ENCODE data around the gene CBY3. TPM values are rescaled to one million over a fixed set of nuclear protein-coding genes. Genes with fewer than 3 reads are reported as not detected.

The CBY3 gene
- total and polyA plus RNA-seq, 2 of the 8 experiments (the other 6 are each of a cell fraction or from before 2014, with no cell fraction given), result 0.39 TPM

DNA sequence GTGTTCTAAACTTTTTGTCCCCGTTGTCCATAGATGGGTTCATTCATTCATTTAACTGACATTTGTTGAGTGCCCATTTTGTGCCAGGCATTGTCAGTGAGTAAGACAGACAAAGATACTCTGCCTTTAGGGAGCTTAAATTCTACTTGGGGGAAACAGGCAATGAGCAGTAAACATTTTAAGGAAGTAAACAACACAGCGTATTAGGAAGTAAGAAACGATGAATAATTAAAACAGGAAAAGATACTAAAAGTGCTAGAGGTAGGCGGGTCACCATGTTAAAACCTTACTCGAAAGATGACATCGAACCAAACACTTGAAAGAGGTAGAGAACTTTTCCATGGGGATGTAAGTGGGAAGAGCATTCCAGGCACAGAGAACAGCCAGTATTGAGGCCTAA is 46.3 kb upstream of the CBY3 start:
- ChIA-PET POLR2A (ENCODE audit: partially characterized antibody) (interaction anchor here (1.0 to 7.4 kb wide), 3 partner anchors 10 to 24 kb away, joined by 3 to 60 read pairs (median 28); no protein-coding TSS in a partner anchor), CTCF (ENCODE audit: partially characterized antibody) (interaction anchor here (1.0 kb wide), 1 partner anchor 23 kb away, joined by 3 read pairs; no protein-coding TSS in a partner anchor)
- H3K4ac ChIP-seq (replicated peaks; ENCODE audit: insufficient read length, low read depth, low read length), result no peak overlapping the region
- DNase-seq (ENCODE audit: low read depth in 1 of 2, low spot score in 2 of 2), result no peak
- H2BK12ac ChIP-seq (ENCODE audit: low read depth, low read length), result no peak overlapping the region
- H2BK5ac ChIP-seq (ENCODE audit: low read depth, low read length), result no peak overlapping the region
- WGBS, 2 experiments (ENCODE audit: extremely low coverage in 1 of 2, insufficient coverage in 1 of 2, insufficient read length in 1 of 2, insufficient replicate concordance in 2 of 2, low coverage in 1 of 2, low lambda C conversion rate in 2 of 2, missing lambda C conversion rate in 1 of 2), result 92% methylated on average over 6 of the region's 6 CpGs; no CpG with 5 or more reads in 1 of the 2 experiments
- TF ChIP-seq POLR2AphosphoS5 (IDR thresholded peaks at IDR 0.05; ENCODE audit: low read depth, low read length) (no peak), SIRT6 (IDR thresholded peaks at IDR 0.05; ENCODE audit: low read length) (no peak), MAFK (IDR thresholded peaks at IDR 0.05; ENCODE audit: low read depth, low read length) (no peak), SP4 (IDR thresholded peaks at IDR 0.05; ENCODE audit: low read length) (no peak), BRCA1 (IDR thresholded peaks at IDR 0.05; ENCODE audit: low read depth, low read length) (no peak), JUND (IDR thresholded peaks at IDR 0.05; ENCODE audit: low read length) (no peak), SRF (IDR thresholded peaks at IDR 0.05; ENCODE audit: low read depth, low read length) (no peak), GTF2F1 (IDR thresholded peaks at IDR 0.05; ENCODE audit: borderline replicate concordance, low read depth, low read length) (no peak), TCF12 (IDR thresholded peaks at IDR 0.05; ENCODE audit: low read depth, low read length) (no peak), NRF1 (IDR thresholded peaks at IDR 0.05; ENCODE audit: low read depth, low read length) (no peak)
- H2BK20ac ChIP-seq (ENCODE audit: low read length), result no peak overlapping the region
- peaks cover 0 to 2% (median 1%) of the 10 kb centered on the region in 4 experiments; a peak in 2 of 7 replicates for H3K4me1 ChIP-seq (replicated peaks in 1 of 4; ENCODE audit: control insufficient read depth in 3 of 4, insufficient read depth in 4 of 4, low read length in 3 of 4)
- H3K56ac ChIP-seq (replicated peaks; ENCODE audit: insufficient read length, low read depth, low read length), result no peak overlapping the region
- no peak for FAIRE-seq
- H4K5ac ChIP-seq (ENCODE audit: insufficient read length, low read depth, low read length), result no peak overlapping the region
- H3K4me3 ChIP-seq (ENCODE audit: extremely low read depth in 1 of 4, insufficient read depth in 2 of 4, low read depth in 3 of 4, low read length in 4 of 4), result no peak overlapping the region
- H3K23ac ChIP-seq (ENCODE audit: insufficient read length), result no peak overlapping the region
- no peak overlapping the region for H2AFZ ChIP-seq (ENCODE audit: low read length)
- no peaks in the 10 kb centered on the region; the same call in none of the 2 replicates for H3K79me1 ChIP-seq (ENCODE audit: low read depth, low read length)
- no peak overlapping the region for H2AK5ac ChIP-seq (ENCODE audit: low read depth, low read length)
- no peak overlapping the region for H3K18ac ChIP-seq (ENCODE audit: extremely low read depth, low read length)
- no peak overlapping the region for H4K8ac ChIP-seq (ENCODE audit: extremely low read depth, insufficient read depth, low read length)
- H3K79me2 ChIP-seq (ENCODE audit: control insufficient read depth in 1 of 2, insufficient read depth in 2 of 2, low read length in 2 of 2), result peaks cover 0 to 2% of the 10 kb centered on the region in 2 experiments; a peak in 1 of 4 replicates
- no peak overlapping the region for H3K4me2 ChIP-seq (ENCODE audit: insufficient read depth in 1 of 2, low read depth in 2 of 2, low read length in 2 of 2)
- H4K91ac ChIP-seq (replicated peaks; ENCODE audit: insufficient read length, low read length), result no peak overlapping the region
- H3K9ac ChIP-seq (replicated peaks in 1 of 4; ENCODE audit: extremely low read depth in 1 of 4, low read depth in 3 of 4, low read length in 3 of 4), result no peak overlapping the region
- H2BK15ac ChIP-seq (ENCODE audit: low read length), result no peak overlapping the region
- no peaks in the 10 kb centered on the region for H3K23me2 ChIP-seq (ENCODE audit: low read depth, low read length)
- peaks cover 0 to 2% of the 10 kb centered on the region in 2 experiments for H4K20me1 ChIP-seq (replicated peaks in 1 of 2; ENCODE audit: control insufficient read depth in 1 of 2, insufficient read depth in 2 of 2, low read length in 2 of 2)
- H3K9me3 ChIP-seq (ENCODE audit: insufficient read depth in 2 of 2, low read depth in 1 of 2, low read length in 1 of 2), result no peaks in the 10 kb centered on the region
- H3K27me3 ChIP-seq (replicated peaks in 1 of 4; ENCODE audit: control insufficient read depth in 3 of 4, extremely low read depth in 1 of 4, insufficient read depth in 3 of 4, low read length in 3 of 4), result no peaks in the 10 kb centered on the region
- peaks cover 52 to 87% (median 68%) of the 10 kb centered on the region in 4 experiments for H3K36me3 ChIP-seq (ENCODE audit: control insufficient read depth in 2 of 4, insufficient read depth in 4 of 4, low read length in 3 of 4)
- H3K27ac ChIP-seq (ENCODE audit: low read depth, low read length), result no peak overlapping the region
- no peak overlapping the region for H2BK120ac ChIP-seq (replicated peaks; ENCODE audit: low read depth, low read length)
- no peak overlapping the region for H3K14ac ChIP-seq (ENCODE audit: insufficient read length)
